Left cardiac atrium (tissue), 4 donors: Measurements from ENCODE around the gene TTBK1. TPM values are rescaled to one million over a fixed set of nuclear protein-coding genes. Genes with fewer than 3 reads are reported as not detected.

Experiments used
- ATAC-seq, 2 donors: fragments of 200-7000 bp; cut with Tn5 transposase; one replicate each; pipeline ENCODE4 v1.9.1; 2020; ENCODE audit warnings: mild to moderate bottlenecking in 2 of 2, moderate library complexity in 2 of 2
- DNase-seq: peaks from one replicate; pipeline ENCODE4 v3.0.0-alpha.2; 2020
- intact Hi-C, 2 donors: fragments of 100-400 bp; cut with DNase I; formaldehyde crosslinking; loops; one replicate each; pipeline versions ENCODE4 v1.14.1 to v1.15.1; 2022 to 2023
- total RNA-seq, 2 donors: library from RNA; stranded (reverse); fragmentation: NEBNext Ultra II Directional; extraction: Animal tissue kit (Norgen Biotek cat#: 25700); gene quantifications; one replicate each; pipeline ENCODE4 v1.2.1, GENCODE V29; 2021
- donor health status: DM: no; HTN: yes; CAD: no.
- donor health status: DM: no; HTN: yes; CAD: no; lungs with severe emphysema.
- donor health status: DM: yes; HTN: yes; CAD: no.
- donor health status: Dilated cardiomyopathy.

TTBK1 gene
- total RNA-seq, 2 donors from 2014 or later = 0.13 to 0.24 TPM

GRCh38 chr6:43264599-43265145 is 21.4 kb downstream of the TTBK1 start:
- intact Hi-C loops = loop anchor here (5.0 to 10.0 kb wide), 2 partner anchors 73 to 230 kb away; no protein-coding TSS in a partner anchor
- DNase-seq (no peak), ATAC-seq (no peak)

GRCh38 chr6:43265564-43265963 is 22.3 kb downstream of the TTBK1 start:
- ATAC-seq = no peak
- DNase-seq = no peak
- intact Hi-C loops = loop anchor here in 1 of 2 donors (10.0 kb wide), 1 partner anchor 229 kb away; no protein-coding TSS in a partner anchor

GRCh38 chr6:43267619-43268354 is 24.5 kb downstream of the TTBK1 start:
- intact Hi-C loops = loop anchor here in 1 of 2 donors (1.0 to 10.0 kb wide), 2 partner anchors 61 to 227 kb away; no protein-coding TSS in a partner anchor
- peak; percentile 12 to 16 for ATAC-seq
- DNase-seq = no peak

GRCh38 chr6:43268355-43268700 is 25.0 kb downstream of the TTBK1 start:
- ATAC-seq = peak; percentile 40 to 78
- intact Hi-C loops = loop anchor here in 1 of 2 donors (10.0 kb wide), 1 partner anchor 226 kb away; no protein-coding TSS in a partner anchor

GRCh38 chr6:43268782-43269272 is 25.5 kb downstream of the TTBK1 start:
- ATAC-seq (no peak), DNase-seq (no peak)
- intact Hi-C loops = loop anchor here in 1 of 2 donors (10.0 kb wide), 1 partner anchor 226 kb away; no protein-coding TSS in a partner anchor

More at GRCh38 chr6:43268355-43268700, 25.0 kb downstream of the TTBK1 start:
- DNase-seq = peak; percentile 53

- ATAC-seq (peak; percentile 27 to 73), DNase-seq (no peak)
- intact Hi-C loops = loop anchor here in 1 of 2 donors (10.0 kb wide), 1 partner anchor 225 kb away; no protein-coding TSS in a partner anchor
Observed at GRCh38 chr6:43269273-43270007, 26.2 kb downstream of the TTBK1 start.

- intact Hi-C loops = no loop called here
- ATAC-seq = no peak
- DNase-seq = no peak
Observed at GRCh38 chr6:43271103-43271815, 28.0 kb downstream of the TTBK1 start.

- ATAC-seq (no peak), DNase-seq (no peak)
- intact Hi-C loops = no loop called here
Observed at GRCh38 chr6:43271944-43272343, 28.7 kb downstream of the TTBK1 start.

- no peak for ATAC-seq
- DNase-seq = no peak
- intact Hi-C loops = no loop called here
Observed at GRCh38 chr6:43273707-43274106, 30.4 kb downstream of the TTBK1 start.

- DNase-seq = no peak
- ATAC-seq = no peak
- intact Hi-C loops = no loop called here
Observed at GRCh38 chr6:43274127-43274915, 31.0 kb downstream of the TTBK1 start.

GRCh38 chr6:43274916-43275597 is 31.8 kb downstream of the TTBK1 start:
- intact Hi-C loops = no loop called here
- peak in 1 of 2 donors; percentile 21 for ATAC-seq
- DNase-seq = no peak

GRCh38 chr6:43275801-43276576 is 32.7 kb downstream of the TTBK1 start:
- DNase-seq (no peak), ATAC-seq (no peak)
- intact Hi-C loops = no loop called here

GRCh38 chr6:43276577-43277305 is 33.5 kb downstream of the TTBK1 start:
- ATAC-seq = no peak
- intact Hi-C loops = no loop called here
- DNase-seq = no peak

- DNase-seq = no peak
- intact Hi-C loops = no loop called here
- no peak for ATAC-seq
Observed at GRCh38 chr6:43277306-43277642, 34.0 kb downstream of the TTBK1 start.

GRCh38 chr6:43277643-43278523 is 34.6 kb downstream of the TTBK1 start:
- intact Hi-C loops = no loop called here
- DNase-seq (no peak), ATAC-seq (peak in 1 of 2 donors; percentile 19)
